Lung (tissue), 12 donors: Measurements from ENCODE around the gene MALAT1. TPM values are rescaled to one million over a fixed set of nuclear protein-coding genes. Genes with fewer than 3 reads are reported as not detected.

ENCODE experiments used
- ATAC-seq: fragments of 200-7000 bp; cut with Tn5 transposase; one replicate; pipeline ENCODE4 v1.9.1; 2020; ENCODE audit warnings: moderate number of reproducible peaks; ENCODE audit not compliant: insufficient read depth, low FRiP score
- DNase-seq, 3 donors: peaks; one replicate each; pipeline ENCODE4 v3.0.0-alpha.2; 2013 to 2017
- H3K27ac ChIP-seq, 2 donors: one replicate each; pipeline ENCODE4 v1.5.1; 2013; ENCODE audit warnings: mild to moderate bottlenecking in 2 of 2, moderate library complexity in 2 of 2, control low read depth in 1 of 2, inconsistent platforms in 1 of 2, low read depth in 1 of 2, low read length in 1 of 2
- H3K27me3 ChIP-seq, 3 donors: one replicate each; pipeline ENCODE4 v1.5.1; 2013; ENCODE audit warnings: low read length in 2 of 3; ENCODE audit not compliant: control insufficient read depth in 3 of 3, insufficient read depth in 3 of 3
- H3K36me3 ChIP-seq, 4 donors: one replicate each; pipeline ENCODE4 v1.5.1; 2013; ENCODE audit warnings: low read length in 4 of 4, mild to moderate bottlenecking in 1 of 4, moderate library complexity in 1 of 4; ENCODE audit not compliant: control insufficient read depth in 4 of 4, insufficient read depth in 4 of 4
- H3K4me1 ChIP-seq, 5 donors: one replicate each; pipeline ENCODE4 v1.5.1; 2013; ENCODE audit warnings: low read length in 5 of 5, mild to moderate bottlenecking in 2 of 5, moderate library complexity in 1 of 5; ENCODE audit not compliant: control insufficient read depth in 5 of 5, insufficient read depth in 5 of 5
- H3K4me3 ChIP-seq: one replicate; pipeline ENCODE4 v1.5.1; 2013; ENCODE audit warnings: mild to moderate bottlenecking, control low read depth, moderate library complexity
- H3K9ac ChIP-seq, 2 donors: one replicate each; pipeline ENCODE4 v1.5.1; 2013; ENCODE audit warnings: low read length in 2 of 2, control low read depth in 1 of 2; ENCODE audit not compliant: insufficient read depth in 1 of 2
- H3K9me3 ChIP-seq, 4 donors: one replicate each; pipeline ENCODE4 v1.5.1; 2013; ENCODE audit warnings: low read length in 3 of 4, mild to moderate bottlenecking in 1 of 4, moderate library complexity in 1 of 4; ENCODE audit not compliant: control insufficient read depth in 4 of 4, insufficient read depth in 3 of 4
- CTCF ChIP-seq: IDR thresholded peaks from 2 replicates; pipeline ENCODE4 v1.5.1; 2012; ENCODE audit warnings: mild to moderate bottlenecking; ENCODE audit errors: control extremely low read depth, extremely low read depth
- WGBS, 2 donors: extraction: QIAGEN DNeasy Blood & Tissue Kit; methylation state at CpG; one replicate each; pipeline ENCODE4 v1.1.7; 2013; 5-methylcytosine and 5-hydroxymethylcytosine counted together
- polyA plus RNA-seq, 2 donors: library from polyadenylated mRNA; stranded (reverse); fragments of 200-250 nt; gene quantifications; one replicate each; pipeline ENCODE4 v1.2.1, GENCODE V29; 2013
- total RNA-seq, 2 donors: library from RNA; depleted of rRNA in 1 of 2; stranded (reverse); fragments of >200 nt in 1 of 2; gene quantifications; one replicate each; pipeline ENCODE4 v1.2.1, GENCODE V29; 2014 to 2021
- donor health status: control.
- donor health status: control.
- donor health status: Bipolar disorder and iron deficiency.
- donor health status: healthy.
- donor health status: DM: yes; HTN: yes; CAD: no.

MALAT1 gene
- total and polyA plus RNA-seq, 4 donors: 125 to 48,332 (median 6,799) TPM

DNA sequence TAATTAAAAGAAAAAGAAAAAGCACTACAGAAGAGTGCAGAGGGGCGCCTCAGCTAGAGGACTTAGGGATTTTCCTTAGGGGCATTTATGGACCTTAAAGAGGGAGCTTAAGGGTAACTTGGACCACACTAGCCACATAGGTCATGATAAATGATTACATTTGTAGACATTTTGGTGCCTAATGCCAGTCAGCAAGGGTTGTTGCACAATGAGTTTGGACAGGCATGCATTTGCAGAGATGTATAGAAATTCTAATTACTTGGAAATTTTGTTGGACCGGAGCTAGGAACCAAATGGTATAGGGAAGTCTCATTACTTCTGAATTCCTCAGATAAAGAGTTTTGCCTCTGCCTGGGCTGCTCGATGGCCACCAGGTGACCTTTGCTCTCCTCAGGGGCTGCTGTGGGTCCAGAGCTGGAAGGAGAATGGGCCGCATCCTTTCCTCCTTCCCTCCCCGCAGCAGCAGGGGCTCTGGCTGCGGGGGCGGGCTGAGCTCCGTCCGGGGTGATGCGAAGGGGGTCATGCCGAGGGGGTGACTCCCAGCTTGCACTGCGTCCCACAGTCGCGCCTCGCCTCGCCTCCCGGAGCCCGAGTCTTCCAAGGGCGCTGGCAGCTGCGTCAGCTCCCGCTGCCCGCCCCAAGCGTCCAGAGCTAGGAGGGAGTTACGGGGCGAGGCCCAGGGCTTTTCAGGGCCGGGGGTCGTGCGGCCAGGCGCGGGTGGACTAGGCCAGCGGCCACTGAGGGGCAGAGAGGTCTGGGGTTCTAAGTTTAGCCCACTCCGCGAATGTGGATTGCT lies 20.3 kb upstream of the MALAT1 start:
- DNase-seq: peak; percentile 67 to 84 (median 74)

DNA sequence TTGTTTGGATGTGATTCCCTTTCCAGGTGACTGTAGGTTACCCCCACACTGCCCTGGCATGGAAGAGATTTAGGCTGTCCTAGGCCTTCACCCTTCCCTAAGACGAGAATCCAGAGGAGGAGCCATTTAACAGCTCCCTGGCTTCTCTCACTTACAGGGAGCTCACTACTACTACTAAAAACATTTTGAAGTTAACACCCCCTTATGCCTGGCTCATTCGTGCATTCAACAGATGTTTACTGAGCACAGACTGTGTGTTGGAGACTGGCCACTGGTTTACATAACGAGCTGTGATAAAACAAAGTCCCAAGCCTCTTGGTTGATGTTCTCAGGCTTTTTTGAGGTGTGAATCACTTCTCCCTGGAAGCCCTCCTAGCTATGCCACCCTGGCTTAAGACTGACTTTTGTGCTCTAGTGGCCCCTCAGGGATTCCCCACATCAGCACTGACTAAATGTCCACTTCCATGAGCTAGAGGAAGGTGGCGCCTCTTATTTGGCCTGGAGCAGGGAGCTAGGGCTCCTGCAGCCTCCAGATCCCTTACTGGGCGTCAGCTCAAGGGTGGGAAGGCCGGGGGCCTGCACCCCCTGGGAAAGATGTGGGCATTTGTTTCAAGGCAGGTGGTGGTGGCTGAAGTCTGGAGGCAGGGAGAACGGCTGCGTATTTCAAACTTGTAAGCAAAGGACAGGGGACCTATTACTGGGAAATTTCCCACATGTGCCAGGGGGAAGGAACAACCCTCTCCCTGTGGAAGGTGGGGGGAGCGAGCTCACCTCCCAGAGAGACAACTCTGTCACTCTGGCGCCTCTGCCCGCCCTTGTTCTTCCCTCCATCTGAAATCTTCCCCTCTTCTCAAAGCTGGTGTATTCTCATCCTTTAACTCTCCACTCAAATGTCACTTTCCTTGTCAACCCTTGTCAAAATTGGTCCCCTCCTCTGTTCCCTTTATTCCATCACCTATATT lies 19.4 kb upstream of the MALAT1 start:
- ATAC-seq (peak; percentile 9), DNase-seq (peak; percentile 79 to 96 (median 93))
- Histone ChIP-seq H3K9ac (peak overlapping the region; percentile 52 to 90), H3K4me3 (no peak overlapping the region), H3K4me1 (peaks cover 0 to 33% (median 11%) of the 10 kb centered on the region in 5 donors), H3K27me3 (no peaks in the 10 kb centered on the region), H3K27ac (peak overlapping the region; percentile 94 to 99), H3K9me3 (no peaks in the 10 kb centered on the region), H3K36me3 (no peaks in the 10 kb centered on the region)
- WGBS, 2 donors: 64 to 79% methylated on average over 11 of the region's 11 CpGs
- TF ChIP-seq CTCF: peak; percentile 14

More for the DNA sequence above, 20.3 kb upstream of the MALAT1 start:
- Histone ChIP-seq H3K9ac (peak overlapping the region; percentile 52 to 90), H3K9me3 (no peaks in the 10 kb centered on the region), H3K27me3 (no peaks in the 10 kb centered on the region), H3K4me1 (peaks cover 0 to 33% (median 11%) of the 10 kb centered on the region in 5 donors), H3K36me3 (no peaks in the 10 kb centered on the region), H3K27ac (peak overlapping the region; percentile 94 to 99), H3K4me3 (no peak overlapping the region)
- no peak for TF ChIP-seq CTCF
- no peak for ATAC-seq
- WGBS, 2 donors: 68 to 87% methylated on average over 33 of the region's 33 CpGs

- Histone ChIP-seq H3K4me3 (no peak overlapping the region), H3K9ac (no peak overlapping the region), H3K4me1 (peaks cover 6 to 34% (median 18%) of the 10 kb centered on the region in 5 donors), H3K27ac (no peak overlapping the region), H3K9me3 (no peaks in the 10 kb centered on the region), H3K36me3 (no peaks in the 10 kb centered on the region), H3K27me3 (no peaks in the 10 kb centered on the region)
- no peak for ATAC-seq
- no peak for DNase-seq
- no peak for TF ChIP-seq CTCF
- WGBS, 2 donors: 95 to 99% methylated on average over 2 of the region's 2 CpGs
Observed at GRCh38 chr11:65482306-65482850, 16.5 kb upstream of the MALAT1 start.
